K562 (cell line): ENCODE measurements around the gene P4HB. TPM values are rescaled to one million over a fixed set of nuclear protein-coding genes. Genes with fewer than 3 reads are reported as not detected.

Experiments used
- CBX5 ChIP-seq: IDR thresholded peaks from 2 replicates; pipeline ENCODE4 v1.6.1; 2014; ENCODE audit warnings: low read depth, borderline replicate concordance
- CCNT2 ChIP-seq: IDR thresholded peaks from 2 replicates; pipeline ENCODE4 v1.6.1; 2011; ENCODE audit warnings: borderline replicate concordance, low read depth, mild to moderate bottlenecking, moderate library complexity, mixed read lengths, low read length; ENCODE audit not compliant: insufficient read length; ENCODE audit errors: extremely low read depth
- CREM ChIP-seq: IDR thresholded peaks from 2 replicates; pipeline ENCODE4 v1.6.1; 2014; ENCODE audit warnings: antibody characterized with exemption, low read depth
- ELF2 ChIP-seq: fragments of 250-450 bp; sonication (Bioruptor Pico); IDR thresholded peaks from 2 replicates; pipeline ENCODE4 v1.5.0; 2021; ENCODE audit warnings: mild to moderate bottlenecking
- ELF4 ChIP-seq: fragments of 450-650 bp; formaldehyde crosslinking; IDR thresholded peaks from 2 replicates; pipeline ENCODE4 v1.4.0; 2022; ENCODE audit warnings: missing genetic modification characterization
- ELK3 ChIP-seq: fragments of 450-650 bp; formaldehyde crosslinking; IDR thresholded peaks from 2 replicates; pipeline ENCODE4 v1.4.0; 2020; ENCODE audit warnings: mild to moderate bottlenecking
- ETS2 ChIP-seq: IDR thresholded peaks from 2 replicates; pipeline ENCODE4 v1.6.1; 2016; ENCODE audit warnings: borderline replicate concordance, missing genetic modification characterization, mild to moderate bottlenecking, moderate library complexity, missing compliant biosample characterization; ENCODE audit not compliant: poor library complexity, severe bottlenecking
- GABPA ChIP-seq: fragments of 200-800 bp; sonication (Bioruptor generic); conservative IDR thresholded peaks from 2 replicates; pipeline ENCODE4 v1.6.1; 2016; ENCODE audit warnings: low read depth, missing genetic modification characterization, missing compliant biosample characterization
- JUNB ChIP-seq: fragments of 450-650 bp; formaldehyde crosslinking; conservative IDR thresholded peaks from 2 replicates; pipeline ENCODE4 v1.4.0; 2020; ENCODE audit warnings: mild to moderate bottlenecking
- JUND ChIP-seq, 2 experiments: IDR thresholded peaks; 2 replicates in 1 of 2; 3 replicates in 1 of 2; pipeline ENCODE4 v1.6.1; 2011; ENCODE audit warnings: borderline replicate concordance in 2 of 2, low read depth in 2 of 2, low read length in 2 of 2, improper control_type of control experiment in 1 of 2, missing biosample characterization in 1 of 2, missing genetic modification characterization in 1 of 2, missing genetic modification reagents in 1 of 2
- KLF16 ChIP-seq: IDR thresholded peaks from 2 replicates; pipeline ENCODE4 v1.6.1; 2016; ENCODE audit warnings: antibody characterized with exemption
- MEF2D ChIP-seq: conservative IDR thresholded peaks from 2 replicates; pipeline ENCODE4 v1.6.1; 2016; ENCODE audit warnings: low read depth, missing genetic modification characterization, missing compliant biosample characterization
- NCOA6 ChIP-seq: fragments of 450-650 bp; IDR thresholded peaks from 2 replicates; pipeline ENCODE4 v1.6.1; 2017; ENCODE audit warnings: mild to moderate bottlenecking
- NFIX ChIP-seq: fragments of 250-450 bp; sonication (Bioruptor Pico); IDR thresholded peaks from 2 replicates; pipeline ENCODE4 v1.4.0; 2020; ENCODE audit warnings: low read depth, mild to moderate bottlenecking, moderate library complexity
- NR2C1 ChIP-seq, 2 experiments: fragments of 450-650 bp; IDR thresholded peaks; 2 replicates each; pipeline ENCODE4 v1.6.1; 2017; ENCODE audit warnings: mild to moderate bottlenecking in 2 of 2, antibody characterized with exemption in 1 of 2, inconsistent platforms in 1 of 2, missing compliant biosample characterization in 1 of 2, missing genetic modification characterization in 1 of 2
- THRAP3 ChIP-seq: fragments of 450-650 bp; IDR thresholded peaks from 2 replicates; pipeline ENCODE4 v1.6.1; 2016; ENCODE audit warnings: mild to moderate bottlenecking, inconsistent platforms, borderline replicate concordance
- TSHZ1 ChIP-seq: fragments of 250-450 bp; sonication (Bioruptor Pico); IDR thresholded peaks from 2 replicates; pipeline ENCODE4 v1.4.0; 2020; ENCODE audit warnings: mild to moderate bottlenecking, moderate library complexity
- U2AF1 ChIP-seq: fragments of 200-400 bp; formaldehyde crosslinking; optimal IDR thresholded peaks from 2 replicates; pipeline ENCODE3; 2017; ENCODE audit warnings: mild to moderate bottlenecking, low read depth, low read length, moderate library complexity
- ZEB2 ChIP-seq: fragments of 450-650 bp; IDR thresholded peaks from 2 replicates; pipeline ENCODE4 v1.6.1; 2016
- ZNF121 ChIP-seq: sonication (generic); formaldehyde crosslinking; conservative IDR thresholded peaks from 2 replicates; pipeline ENCODE4 v1.8.0; 2022; ENCODE audit warnings: missing genetic modification reagents
- ZNF134 ChIP-seq: fragments of 250-450 bp; sonication (Bioruptor Pico); conservative IDR thresholded peaks from 2 replicates; pipeline ENCODE4 v1.4.0; 2020
- ZNF408 ChIP-seq: fragments of 250-450 bp; sonication (Bioruptor Pico); IDR thresholded peaks from 2 replicates; pipeline ENCODE4 v1.4.0; 2020; ENCODE audit warnings: low read depth, mild to moderate bottlenecking, moderate library complexity
- ZNF583 ChIP-seq: fragments of 250-450 bp; sonication (Bioruptor Pico); IDR thresholded peaks from 2 replicates; pipeline ENCODE4 v1.4.0; 2020
- polyA plus RNA-seq, 8 experiments: library from polyadenylated mRNA; depleted of rRNA in 4 of 8; stranded (reverse) in 5 of 8; unstranded in 3 of 8; fragments of >200 nt; fragmentation: Nextera tagmentation in 2 of 8; fragmentation: Illumina TruSeq in 1 of 8; extraction: Ambion mirVana in 2 of 8; extraction: Trizol in 1 of 8; gene quantifications; 2 replicates each; pipeline versions ENCODE4 v1.2.1 to v1.2.3, GENCODE V29; 2011 to 2014; ENCODE audit warnings: inconsistent platforms in 1 of 8, missing spikeins in 1 of 8
- total RNA-seq, 7 experiments: library from RNA; depleted of rRNA in 6 of 7; stranded (reverse); fragments of >200 nt in 6 of 7; fragmentation: Illumina TruSeq in 2 of 7; extraction: Trizol in 2 of 7; gene quantifications; 2 replicates each; pipeline versions ENCODE4 v1.2.1 to v1.2.3, GENCODE V29; 2011 to 2021; ENCODE audit warnings: low replicate concordance in 1 of 7

Gene P4HB
- total and polyA plus RNA-seq, 9 of the 15 experiments (the other 6 are each of a cell fraction or from before 2014, with no cell fraction given), result 4.4 to 645 (median 325) TPM

GRCh38 chr17:81860756-81861568 is 627 bp upstream of the P4HB start (continued):
- TF ChIP-seq ELK3 (no peak), ELF4 (CRISPR knock-in tag) (peak; percentile 97), CCNT2 (no peak), ZEB2 (no peak), ETS2 (tag) (no peak), NCOA6 (no peak), ELF2 (peak; percentile 95), JUND (IDR thresholded peaks at IDR 0.05; ENCODE audit: borderline replicate concordance, low read depth, low read length) (peak; percentile 95), JUND (tag; IDR thresholded peaks at IDR 0.05; ENCODE audit: borderline replicate concordance, low read depth, low read length) (peak; percentile 94; the same call in 2 of the 3 replicates), TSHZ1 (CRISPR knock-in tag) (peak; percentile 63; the same call in 1 of the 2 replicates), NFIX (CRISPR knock-in tag) (no peak), ZNF121 (CRISPR knock-in tag) (no peak), THRAP3 (no peak), ZNF583 (CRISPR knock-in tag) (no peak; the same call in none of the 2 replicates), NR2C1 (IDR thresholded peaks at IDR 0.05) (peak; percentile 84), NR2C1 (tag; IDR thresholded peaks at IDR 0.05) (peak; percentile 88), CREM (peak; percentile 97), U2AF1 (no peak), KLF16 (no peak), CBX5 (peak; percentile 28; the same call in 1 of the 2 replicates), ZNF408 (CRISPR knock-in tag) (peak; percentile 48; the same call in 1 of the 2 replicates), MEF2D (tag) (peak; percentile 90), GABPA (tag) (peak; percentile 100), ZNF134 (CRISPR knock-in tag) (peak; percentile 78), JUNB (CRISPR knock-in tag) (0 out of 2 replicates have a peak, but pooled peaks have one; percentile 1)
